ENCODE data around the gene TNP1.

DNA sequence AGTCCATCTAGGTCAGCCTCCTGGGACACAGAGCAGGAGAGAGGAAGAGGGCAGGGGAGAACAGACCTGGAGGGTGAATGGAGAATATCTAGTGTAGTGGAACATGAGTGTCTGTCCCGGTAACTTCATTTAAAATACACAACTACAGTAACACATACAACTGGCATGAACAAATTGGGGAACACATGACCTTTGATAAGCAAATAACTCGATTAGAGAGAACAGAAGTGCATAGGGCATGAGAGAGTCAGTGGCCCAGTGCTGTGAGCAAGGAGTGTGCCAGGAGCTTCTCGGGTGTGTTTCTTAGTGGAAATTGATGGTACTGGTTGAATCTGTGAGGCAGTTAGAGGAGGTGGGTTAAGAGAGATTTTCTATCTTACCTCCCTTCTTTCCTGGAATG, 40.8 kb downstream of the TNP1 start:
- TF ChIP-seq CTCF (IDR thresholded peaks at IDR 0.05) (no peak), EZH2 (IDR thresholded peaks at IDR 0.05; ENCODE audit: borderline replicate concordance, insufficient read depth, low read depth, low read length, poor library complexity, severe bottlenecking) (no peak)

All from B cell (primary cell).